Testis (tissue), 3 donors: Measurements from ENCODE around the gene SLC27A3. TPM values are rescaled to one million over a fixed set of nuclear protein-coding genes. Genes with fewer than 3 reads are reported as not detected.

Source experiments
- DNase-seq: peaks from one replicate; pipeline ENCODE4 v3.0.0-alpha.2; 2019
- H3K27ac ChIP-seq, 2 donors: fragments of 200-600 bp; sonication (generic); one replicate each; pipeline ENCODE4 v1.5.1; 2019
- H3K27me3 ChIP-seq: fragments of 200-600 bp; sonication (generic); one replicate; pipeline ENCODE4 v1.5.1; 2019
- H3K36me3 ChIP-seq: fragments of 200-600 bp; sonication (generic); one replicate; pipeline ENCODE4 v1.5.1; 2017; ENCODE audit warnings: low read depth; ENCODE audit errors: missing control alignments
- H3K4me1 ChIP-seq: fragments of 200-600 bp; sonication (generic); one replicate; pipeline ENCODE4 v1.5.1; 2019
- H3K4me3 ChIP-seq, 2 donors: fragments of 200-600 bp; sonication (generic); one replicate each; pipeline ENCODE4 v1.5.1; 2017 to 2019
- H3K9me3 ChIP-seq: fragments of 200-600 bp; sonication (generic); one replicate; pipeline ENCODE4 v1.5.1; 2017
- POLR2A ChIP-seq: fragments of 450-650 bp; IDR thresholded peaks from one replicate; pipeline ENCODE4 v1.6.1; 2017; ENCODE audit warnings: antibody characterized with exemption, mild to moderate bottlenecking, moderate library complexity
- WGBS, 2 donors: methylation state at CpG; one replicate each; pipeline ENCODE4 v1.1.5; 2018; 5-methylcytosine and 5-hydroxymethylcytosine counted together
- intact Hi-C: fragments of 100-400 bp; cut with DNase I; formaldehyde crosslinking; loops from one replicate; pipeline ENCODE4 v1.15.1; 2023; ENCODE audit warnings: low total_unique reads
- polyA plus RNA-seq: library from polyadenylated mRNA; stranded (reverse); fragments of 350-450 nt; fragmentation: Illumina TruSeq; extraction: RNeasy Lipid Tissue Mini Kit (QIAGEN cat#74804); gene quantifications from one replicate; pipeline ENCODE4 v1.2.3, GENCODE V29; 2014; ENCODE audit warnings: low read depth, low replicate concordance; ENCODE audit not compliant: insufficient read depth
- total RNA-seq, 2 donors: library from RNA; depleted of rRNA; stranded (reverse); fragments of >200 nt; gene quantifications; one replicate each; pipeline ENCODE4 v1.2.3, GENCODE V29; 2016
- TF ChIP-seq, protein P1 (sequence below), 3 experiments: fragments of 450-650 bp in 2 of 3; fragments of 200-600 bp in 1 of 3; sonication (generic) in 1 of 3; IDR thresholded peaks; one replicate each; pipeline ENCODE4 v1.5.1; 2016 to 2019; ENCODE audit warnings: antibody characterized with exemption in 3 of 3, mild to moderate bottlenecking in 2 of 3, moderate library complexity in 1 of 3

Gene SLC27A3
- total and polyA plus RNA-seq, 3 donors from 2014 or later = 38.5 to 83.3 (median 54.9) TPM

DNA sequence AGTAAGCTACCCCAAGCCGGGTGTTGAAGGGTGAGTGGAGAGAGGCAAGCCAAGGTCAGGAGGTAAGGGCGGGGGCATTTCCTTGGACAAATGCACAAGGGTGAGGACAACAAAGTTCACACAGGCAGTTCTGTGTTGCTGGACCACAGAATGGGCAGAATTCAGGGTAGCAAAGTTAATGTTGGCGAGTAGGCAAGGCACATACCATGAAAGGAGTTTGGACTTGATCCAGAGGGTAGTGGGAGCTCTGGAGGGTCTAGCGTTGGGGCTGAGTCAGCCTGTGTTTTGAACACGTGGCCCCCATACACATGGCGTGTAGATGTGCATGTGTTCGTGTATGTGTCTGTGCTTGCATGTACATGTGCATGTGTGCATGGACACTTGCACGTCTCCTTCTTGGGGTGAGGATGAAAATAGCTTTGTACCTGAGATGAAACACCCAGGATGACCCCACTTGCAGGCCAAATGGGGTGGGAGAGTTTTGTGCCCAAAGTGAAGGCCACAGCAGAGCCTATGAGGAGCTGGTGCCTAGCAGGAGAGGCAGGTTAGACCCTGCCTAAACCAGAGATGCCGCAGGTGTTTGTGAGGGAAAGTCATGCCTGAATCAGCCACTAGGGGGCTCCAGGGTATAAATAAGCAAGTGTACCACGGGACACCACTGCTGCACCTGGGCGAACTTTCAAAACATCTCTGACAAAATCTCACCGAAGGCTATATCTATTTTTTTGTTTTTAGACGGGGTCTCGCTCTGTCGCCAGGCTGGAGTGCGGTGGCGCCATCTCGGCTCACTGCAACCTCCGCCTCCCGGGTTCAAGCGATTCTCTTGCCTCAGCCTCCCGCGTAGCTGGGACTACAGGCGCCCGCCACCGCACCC lies 21.8 kb downstream of the SLC27A3 start:
- TF ChIP-seq, protein P1, sequence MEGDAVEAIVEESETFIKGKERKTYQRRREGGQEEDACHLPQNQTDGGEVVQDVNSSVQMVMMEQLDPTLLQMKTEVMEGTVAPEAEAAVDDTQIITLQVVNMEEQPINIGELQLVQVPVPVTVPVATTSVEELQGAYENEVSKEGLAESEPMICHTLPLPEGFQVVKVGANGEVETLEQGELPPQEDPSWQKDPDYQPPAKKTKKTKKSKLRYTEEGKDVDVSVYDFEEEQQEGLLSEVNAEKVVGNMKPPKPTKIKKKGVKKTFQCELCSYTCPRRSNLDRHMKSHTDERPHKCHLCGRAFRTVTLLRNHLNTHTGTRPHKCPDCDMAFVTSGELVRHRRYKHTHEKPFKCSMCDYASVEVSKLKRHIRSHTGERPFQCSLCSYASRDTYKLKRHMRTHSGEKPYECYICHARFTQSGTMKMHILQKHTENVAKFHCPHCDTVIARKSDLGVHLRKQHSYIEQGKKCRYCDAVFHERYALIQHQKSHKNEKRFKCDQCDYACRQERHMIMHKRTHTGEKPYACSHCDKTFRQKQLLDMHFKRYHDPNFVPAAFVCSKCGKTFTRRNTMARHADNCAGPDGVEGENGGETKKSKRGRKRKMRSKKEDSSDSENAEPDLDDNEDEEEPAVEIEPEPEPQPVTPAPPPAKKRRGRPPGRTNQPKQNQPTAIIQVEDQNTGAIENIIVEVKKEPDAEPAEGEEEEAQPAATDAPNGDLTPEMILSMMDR (IDR thresholded peaks at IDR 0.05) = peak; percentile 89 to 99 (median 93)
- no peak for TF ChIP-seq POLR2A
- WGBS, 2 donors = 57 to 64% methylated on average over 20 to 26 of the region's 26 CpGs
- H3K9me3 ChIP-seq = no peaks in the 10 kb centered on the region
- no peak overlapping the region for H3K27ac ChIP-seq
- no peaks in the 10 kb centered on the region for H3K36me3 ChIP-seq
- H3K27me3 ChIP-seq = no peaks in the 10 kb centered on the region
- peak; percentile 96 for DNase-seq
- peak overlapping the region in 1 of 2 donors; percentile 14 for H3K4me3 ChIP-seq
- intact Hi-C loops = loop anchor here (10.0 kb wide), 1 partner anchor 148 kb away; the partner anchor contains the start of gene DENND4B
- no peaks in the 10 kb centered on the region for H3K4me1 ChIP-seq

DNA sequence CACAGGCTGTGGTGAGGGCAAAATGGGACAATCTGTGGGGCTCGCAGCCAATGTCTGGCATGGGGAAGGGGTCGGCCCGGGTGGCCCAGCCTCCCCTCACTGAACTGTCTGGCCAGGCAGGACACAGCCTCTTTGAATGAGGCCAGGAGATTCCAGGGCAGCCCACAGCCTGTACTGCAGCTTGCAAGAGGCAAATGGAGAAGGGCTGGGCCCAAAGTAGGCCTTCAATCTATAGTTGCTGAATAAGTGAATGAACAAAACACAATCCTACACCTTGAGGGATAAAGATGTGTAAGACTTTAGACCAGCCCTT lies 23.2 kb downstream of the SLC27A3 start:
- no peak overlapping the region for H3K27ac ChIP-seq
- no peak overlapping the region for H3K4me3 ChIP-seq
- H3K9me3 ChIP-seq = no peaks in the 10 kb centered on the region
- no peaks in the 10 kb centered on the region for H3K4me1 ChIP-seq
- H3K36me3 ChIP-seq = no peaks in the 10 kb centered on the region
- TF ChIP-seq, protein P1 (IDR thresholded peaks at IDR 0.05) = no peak
- no peak for TF ChIP-seq POLR2A
- H3K27me3 ChIP-seq = no peaks in the 10 kb centered on the region
- intact Hi-C loops = loop anchor here (10.0 kb wide), 1 partner anchor 146 kb away; the partner anchor contains the start of gene DENND4B
- 72 to 83% methylated on average over 3 of the region's 3 CpGs for WGBS, 2 donors
- DNase-seq = peak; percentile 12

DNA sequence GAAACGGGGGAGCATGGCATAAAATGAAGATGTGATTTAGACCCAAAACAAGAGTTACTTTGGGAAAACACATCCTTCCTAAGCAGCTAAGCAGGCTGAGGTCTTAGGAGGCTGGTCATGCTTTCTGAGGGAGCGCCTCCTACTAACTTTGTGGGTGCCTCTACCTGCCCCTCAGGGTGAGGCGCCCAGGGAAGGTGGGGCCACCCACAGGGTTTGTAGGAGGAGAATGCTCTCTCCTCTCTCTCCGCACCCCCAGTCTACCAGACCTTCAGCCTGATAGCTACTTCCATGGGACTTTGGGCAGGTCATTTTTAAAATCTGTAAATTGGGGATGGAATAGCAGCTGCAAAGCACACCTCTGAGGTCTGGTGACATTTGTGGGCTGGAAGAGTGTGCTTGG lies 23.8 kb downstream of the SLC27A3 start:
- 95 to 96% methylated on average over 4 of the region's 4 CpGs for WGBS, 2 donors
- H3K27ac ChIP-seq = no peak overlapping the region
- no peak overlapping the region for H3K4me3 ChIP-seq
- no peaks in the 10 kb centered on the region for H3K9me3 ChIP-seq
- TF ChIP-seq POLR2A = no peak
- TF ChIP-seq, protein P1 (IDR thresholded peaks at IDR 0.05) = no peak
- peak; percentile 12 for DNase-seq
- no peaks in the 10 kb centered on the region for H3K27me3 ChIP-seq
- intact Hi-C loops = loop anchor here (10.0 kb wide), 1 partner anchor 146 kb away; the partner anchor contains the start of gene DENND4B
- no peaks in the 10 kb centered on the region for H3K36me3 ChIP-seq
- H3K4me1 ChIP-seq = no peaks in the 10 kb centered on the region

DNA sequence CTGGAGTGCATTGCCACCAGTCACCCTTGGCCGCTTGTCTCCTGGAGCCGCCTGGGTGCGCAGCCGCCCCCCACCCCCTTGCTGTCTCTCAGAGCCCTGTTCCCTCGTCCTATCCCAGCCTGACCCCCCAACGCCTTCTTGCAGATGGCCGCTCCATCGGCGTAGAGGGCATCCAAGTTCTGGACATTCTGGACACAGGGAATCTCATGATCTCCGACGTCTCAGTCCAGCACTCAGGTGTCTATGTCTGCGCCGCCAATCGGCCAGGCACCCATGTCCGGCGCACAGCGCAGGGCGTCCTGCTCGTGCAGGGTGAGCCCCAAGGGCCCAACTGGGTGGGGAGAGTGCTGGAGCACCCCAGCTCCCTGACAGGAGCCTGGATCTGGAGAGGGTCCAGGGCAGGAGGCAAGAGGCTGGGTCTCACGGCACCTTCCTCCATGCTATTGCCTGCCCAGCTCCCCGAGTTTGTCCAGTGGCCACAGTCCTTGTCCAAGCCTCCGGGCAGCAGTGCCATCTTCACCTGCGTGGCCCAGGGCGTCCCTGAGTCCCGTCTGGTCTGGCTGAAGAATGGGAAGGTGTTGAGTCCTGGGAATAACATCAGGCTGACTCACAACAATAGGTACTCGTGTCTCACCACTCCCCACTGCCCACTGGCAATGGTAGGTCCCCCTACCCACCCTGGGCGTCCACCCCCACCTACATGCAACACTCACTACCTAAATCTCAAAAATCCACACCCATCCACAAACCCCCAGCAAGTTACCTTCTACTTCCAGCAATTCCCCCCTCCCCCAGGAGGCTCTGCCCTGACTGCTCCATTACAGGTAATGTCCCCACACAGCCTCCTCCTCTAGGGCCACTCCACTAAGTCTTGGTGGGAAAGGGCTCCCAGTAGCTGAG lies 24.6 kb downstream of the SLC27A3 start:
- intact Hi-C loops = loop anchor here (10.0 kb wide), 1 partner anchor 145 kb away; the partner anchor contains the start of gene DENND4B
- no peaks in the 10 kb centered on the region for H3K4me1 ChIP-seq
- no peaks in the 10 kb centered on the region for H3K27me3 ChIP-seq
- no peak overlapping the region for H3K27ac ChIP-seq
- H3K36me3 ChIP-seq = no peaks in the 10 kb centered on the region
- WGBS, 2 donors = 90 to 91% methylated on average over 21 to 27 of the region's 27 CpGs
- TF ChIP-seq, protein P1 (IDR thresholded peaks at IDR 0.05) = no peak
- TF ChIP-seq POLR2A = no peak
- H3K4me3 ChIP-seq = no peak overlapping the region
- H3K9me3 ChIP-seq = no peaks in the 10 kb centered on the region
- peak; percentile 12 for DNase-seq
